Liver (tissue), 9 donors: ENCODE measurements around the gene PGC. TPM values are rescaled to one million over a fixed set of nuclear protein-coding genes. Genes with fewer than 3 reads are reported as not detected.

ENCODE experiments used
- DNase-seq: peaks from one replicate; pipeline ENCODE4 v3.0.0-alpha.2; 2017; ENCODE audit warnings: low spot score
- H3K27ac ChIP-seq, 2 donors: one replicate each; pipeline ENCODE4 v1.7.0; 2013; ENCODE audit warnings: inconsistent platforms in 2 of 2, low read length in 2 of 2, control low read depth in 1 of 2, low read depth in 1 of 2, mild to moderate bottlenecking in 1 of 2
- H3K27me3 ChIP-seq, 4 donors: one replicate each; pipeline versions ENCODE4 v1.6.1 to v1.7.0; 2013; ENCODE audit warnings: low read length in 3 of 4, inconsistent platforms in 1 of 4, mild to moderate bottlenecking in 1 of 4, moderate library complexity in 1 of 4; ENCODE audit not compliant: control insufficient read depth in 4 of 4, insufficient read depth in 4 of 4
- H3K36me3 ChIP-seq, 4 donors: one replicate each; pipeline versions ENCODE4 v1.6.1 to v1.7.0; 2013; ENCODE audit warnings: low read length in 3 of 4, mild to moderate bottlenecking in 3 of 4, low read depth in 1 of 4, moderate library complexity in 1 of 4; ENCODE audit not compliant: control insufficient read depth in 4 of 4, insufficient read depth in 3 of 4
- H3K4me1 ChIP-seq, 4 donors: one replicate each; pipeline versions ENCODE4 v1.6.1 to v1.7.0; 2013; ENCODE audit warnings: low read length in 3 of 4, mild to moderate bottlenecking in 3 of 4, moderate library complexity in 1 of 4; ENCODE audit not compliant: control insufficient read depth in 4 of 4, insufficient read depth in 4 of 4
- H3K4me3 ChIP-seq, 3 donors: one replicate each; pipeline versions ENCODE4 v1.6.1 to v1.7.0; 2013; ENCODE audit warnings: low read length in 3 of 3, control low read depth in 1 of 3, low read depth in 1 of 3, mild to moderate bottlenecking in 1 of 3
- H3K9ac ChIP-seq, 2 donors: one replicate each; pipeline ENCODE4 v1.7.0; 2013; ENCODE audit warnings: low read length in 2 of 2, mild to moderate bottlenecking in 2 of 2, moderate library complexity in 2 of 2, control low read depth in 1 of 2, low read depth in 1 of 2
- H3K9me3 ChIP-seq, 4 donors: one replicate each; pipeline versions ENCODE4 v1.6.1 to v1.7.0; 2013; ENCODE audit warnings: low read length in 3 of 4; ENCODE audit not compliant: control insufficient read depth in 4 of 4
- ATF3 ChIP-seq: IDR thresholded peaks from 2 replicates; pipeline ENCODE4 v1.6.1; 2016; ENCODE audit warnings: antibody characterized with exemption
- CTCF ChIP-seq: fragments of 150-350 bp; IDR thresholded peaks from 2 replicates; pipeline ENCODE4 v1.5.1; 2017; ENCODE audit warnings: improper control_type of control experiment, low read depth, low read length; ENCODE audit not compliant: missing input control
- EGR1 ChIP-seq, 2 donors: IDR thresholded peaks; 2 replicates each; pipeline ENCODE4 v1.6.1; 2016 to 2018; ENCODE audit warnings: antibody characterized with exemption in 2 of 2, low read depth in 2 of 2
- FOXA1 ChIP-seq: IDR thresholded peaks from 2 replicates; pipeline ENCODE4 v1.6.1; 2016; ENCODE audit warnings: antibody characterized with exemption
- FOXA2 ChIP-seq: IDR thresholded peaks from 2 replicates; pipeline ENCODE4 v1.6.1; 2016; ENCODE audit warnings: antibody characterized with exemption
- GABPA ChIP-seq, 2 donors: IDR thresholded peaks in 1 of 2; conservative IDR thresholded peaks in 1 of 2; 2 replicates each; pipeline ENCODE4 v1.6.1; 2016; ENCODE audit warnings: antibody characterized with exemption in 2 of 2, mild to moderate bottlenecking in 1 of 2, moderate library complexity in 1 of 2
- HNF4A ChIP-seq, 2 donors: conservative IDR thresholded peaks; 2 replicates each; pipeline ENCODE4 v1.6.1; 2016; ENCODE audit warnings: antibody characterized with exemption in 2 of 2, mild to moderate bottlenecking in 2 of 2
- HNF4G ChIP-seq: IDR thresholded peaks from 2 replicates; pipeline ENCODE4 v1.6.1; 2016; ENCODE audit warnings: antibody characterized with exemption
- JUND ChIP-seq, 2 donors: IDR thresholded peaks; 2 replicates each; pipeline ENCODE4 v1.6.1; 2016; ENCODE audit warnings: antibody characterized with exemption in 2 of 2
- MAX ChIP-seq: IDR thresholded peaks from 2 replicates; pipeline ENCODE4 v1.6.1; 2016; ENCODE audit warnings: antibody characterized with exemption
- NR2F2 ChIP-seq: IDR thresholded peaks from 2 replicates; pipeline ENCODE4 v1.6.1; 2016; ENCODE audit warnings: antibody characterized with exemption
- REST ChIP-seq: IDR thresholded peaks from 2 replicates; pipeline ENCODE4 v1.6.1; 2016; ENCODE audit warnings: antibody characterized with exemption, mild to moderate bottlenecking
- RXRA ChIP-seq, 2 donors: IDR thresholded peaks; 2 replicates each; pipeline ENCODE4 v1.6.1; 2017 to 2018; ENCODE audit warnings: antibody characterized with exemption in 2 of 2, mild to moderate bottlenecking in 1 of 2
- TAF1 ChIP-seq: conservative IDR thresholded peaks from 2 replicates; pipeline ENCODE4 v1.6.1; 2016; ENCODE audit warnings: antibody characterized with exemption, mild to moderate bottlenecking
- YY1 ChIP-seq: IDR thresholded peaks from 2 replicates; pipeline ENCODE4 v1.6.1; 2016; ENCODE audit warnings: antibody characterized with exemption, mild to moderate bottlenecking
- ZBTB33 ChIP-seq: IDR thresholded peaks from 2 replicates; pipeline ENCODE4 v1.6.1; 2016; ENCODE audit warnings: antibody characterized with exemption
- WGBS: extraction: QIAGEN DNeasy Blood & Tissue Kit; methylation state at CpG from one replicate; pipeline ENCODE4 v1.1.7; 2013; 5-methylcytosine and 5-hydroxymethylcytosine counted together
- polyA plus RNA-seq, 2 donors: library from polyadenylated mRNA; stranded (reverse) in 1 of 2; unstranded in 1 of 2; fragments of 200-250 nt in 1 of 2; fragments of >200 nt in 1 of 2; fragmentation: Nextera tagmentation in 1 of 2; extraction: Ambion mirVana in 1 of 2; gene quantifications; one replicate each; pipeline versions ENCODE4 v1.2.1 to v1.2.3, GENCODE V29; 2013 to 2015
- total RNA-seq, 2 donors: library from RNA; depleted of rRNA; stranded (reverse); fragments of >200 nt; gene quantifications; one replicate each; pipeline ENCODE4 v1.2.3, GENCODE V29; 2014
- donor health status: healthy.
- donor health status: healthy.
- donor health status: healthy.
- donor health status: healthy.
- donor health status: healthy.

The PGC gene
- total and polyA plus RNA-seq, 4 donors: 0.05 to 0.18 TPM; not detected in 2

- H3K27me3 ChIP-seq: no peaks in the 10 kb centered on the region
- no peaks in the 10 kb centered on the region for H3K36me3 ChIP-seq
- H3K9me3 ChIP-seq: no peaks in the 10 kb centered on the region
- H3K27ac ChIP-seq: no peak overlapping the region
- H3K4me3 ChIP-seq: no peak overlapping the region
- H3K9ac ChIP-seq: no peak overlapping the region
- peaks cover 4 to 19% (median 17%) of the 10 kb centered on the region in 4 donors for H3K4me1 ChIP-seq
- TF ChIP-seq ATF3 (no peak), EGR1 (IDR thresholded peaks at IDR 0.05; ENCODE audit: low read depth in 2 of 2) (no peak), HNF4G (no peak), TAF1 (no peak), GABPA (IDR thresholded peaks at IDR 0.05 in 1 of 2, conservative IDR thresholded peaks at IDR 0.05 in 1 of 2) (no peak), ZBTB33 (no peak), MAX (no peak), FOXA1 (no peak)
- 98% methylated on average over 9 of the region's 9 CpGs for whole genome bisulfite sequencing
- no peak for DNase-seq
Measured at GRCh38 chr6:41711323-41712038, 35.7 kb downstream of the PGC start.

- no peak overlapping the region for H3K4me3 ChIP-seq
- DNase-seq: no peak
- H3K27me3 ChIP-seq: no peaks in the 10 kb centered on the region
- H3K4me1 ChIP-seq: peaks cover 4 to 19% (median 17%) of the 10 kb centered on the region in 4 donors
- no peak overlapping the region for H3K27ac ChIP-seq
- H3K9me3 ChIP-seq: no peaks in the 10 kb centered on the region
- no peak overlapping the region for H3K9ac ChIP-seq
- TF ChIP-seq RXRA (IDR thresholded peaks at IDR 0.05) (no peak), HNF4A (conservative IDR thresholded peaks at IDR 0.05) (no peak), CTCF (no peak), ATF3 (no peak), REST (no peak), EGR1 (IDR thresholded peaks at IDR 0.05; ENCODE audit: low read depth in 2 of 2) (no peak), FOXA2 (no peak), GABPA (IDR thresholded peaks at IDR 0.05 in 1 of 2, conservative IDR thresholded peaks at IDR 0.05 in 1 of 2) (no peak), ZBTB33 (no peak), JUND (IDR thresholded peaks at IDR 0.05) (no peak), YY1 (no peak), MAX (no peak), NR2F2 (no peak), TAF1 (no peak)
- WGBS: 94% methylated on average over 2 of the region's 2 CpGs
- no peaks in the 10 kb centered on the region for H3K36me3 ChIP-seq
Measured at GRCh38 chr6:41709375-41709774, 37.8 kb downstream of the PGC start.
